ENCODE data around the gene ATP8B1. TPM values are rescaled to one million over a fixed set of nuclear protein-coding genes. Genes with fewer than 3 reads are reported as not detected.

ATP8B1 gene
- total and polyA plus RNA-seq, 10 donors: 1.0 to 22.0 (median 12.7) TPM

DNA sequence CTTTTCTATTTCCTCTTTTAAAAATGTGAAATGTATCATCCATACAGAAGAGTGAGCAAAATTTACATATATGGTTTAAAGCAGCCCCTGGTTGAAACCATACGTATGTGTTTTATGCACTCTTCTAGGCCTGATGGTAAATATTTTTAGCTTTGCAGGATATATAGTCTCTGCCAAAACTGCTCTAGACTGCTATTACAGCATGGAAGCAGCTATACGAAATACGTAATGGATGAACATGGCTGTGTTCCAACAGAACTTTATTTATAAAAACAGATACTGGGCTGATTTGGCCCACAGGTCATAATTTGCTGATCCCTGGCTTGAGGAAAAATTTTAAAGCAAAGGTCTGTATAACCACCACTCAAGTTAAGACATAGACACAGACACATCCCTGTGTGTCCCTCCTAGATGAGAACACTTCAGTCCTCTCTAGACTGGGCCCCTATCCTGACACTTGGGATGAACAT lies 42.5 kb upstream of the ATP8B1 start:
- WGBS, 5 donors: 82 to 87% (median 85%) methylated on average over 3 of the region's 3 CpGs
- no peak for DNase-seq

DNA sequence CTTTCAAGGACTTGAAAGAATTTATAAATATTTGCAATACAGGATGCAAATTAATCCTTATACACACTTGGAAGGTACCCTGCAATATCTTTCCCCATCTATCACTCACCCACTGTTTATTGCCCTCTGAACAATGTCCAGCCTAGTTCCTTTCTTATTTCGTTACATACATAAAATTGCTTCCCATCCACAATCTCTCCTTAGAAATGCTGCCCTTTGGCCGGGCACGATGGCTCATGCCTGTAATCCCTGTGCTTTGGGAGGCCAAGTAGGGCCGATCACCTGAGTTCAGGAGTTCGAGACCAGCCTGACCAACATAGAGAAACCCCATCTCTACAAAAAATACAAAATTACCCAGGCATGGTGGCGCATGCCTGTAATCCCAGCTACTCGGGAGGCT lies 41.2 kb upstream of the ATP8B1 start:
- TF ChIP-seq, protein P1, sequence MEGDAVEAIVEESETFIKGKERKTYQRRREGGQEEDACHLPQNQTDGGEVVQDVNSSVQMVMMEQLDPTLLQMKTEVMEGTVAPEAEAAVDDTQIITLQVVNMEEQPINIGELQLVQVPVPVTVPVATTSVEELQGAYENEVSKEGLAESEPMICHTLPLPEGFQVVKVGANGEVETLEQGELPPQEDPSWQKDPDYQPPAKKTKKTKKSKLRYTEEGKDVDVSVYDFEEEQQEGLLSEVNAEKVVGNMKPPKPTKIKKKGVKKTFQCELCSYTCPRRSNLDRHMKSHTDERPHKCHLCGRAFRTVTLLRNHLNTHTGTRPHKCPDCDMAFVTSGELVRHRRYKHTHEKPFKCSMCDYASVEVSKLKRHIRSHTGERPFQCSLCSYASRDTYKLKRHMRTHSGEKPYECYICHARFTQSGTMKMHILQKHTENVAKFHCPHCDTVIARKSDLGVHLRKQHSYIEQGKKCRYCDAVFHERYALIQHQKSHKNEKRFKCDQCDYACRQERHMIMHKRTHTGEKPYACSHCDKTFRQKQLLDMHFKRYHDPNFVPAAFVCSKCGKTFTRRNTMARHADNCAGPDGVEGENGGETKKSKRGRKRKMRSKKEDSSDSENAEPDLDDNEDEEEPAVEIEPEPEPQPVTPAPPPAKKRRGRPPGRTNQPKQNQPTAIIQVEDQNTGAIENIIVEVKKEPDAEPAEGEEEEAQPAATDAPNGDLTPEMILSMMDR (IDR thresholded peaks at IDR 0.05 in 8 of 11, conservative IDR thresholded peaks at IDR 0.05 in 3 of 11): no peak
- TF ChIP-seq POLR2A (IDR thresholded peaks at IDR 0.05) (no peak), POLR2AphosphoS5 (IDR thresholded peaks at IDR 0.05) (no peak)
- Histone ChIP-seq H3K27me3 (replicated peaks in 1 of 7) (no peaks in the 10 kb centered on the region), H3K27ac (no peak overlapping the region), H3K9me3 (no peaks in the 10 kb centered on the region), H3K36me3 (no peaks in the 10 kb centered on the region), H3K4me1 (peaks cover 0 to 3% (median 0%) of the 10 kb centered on the region in 6 donors), H3K4me3 (no peak overlapping the region)
- intact Hi-C loops (cut with DNase I; ENCODE audit: low total_unique reads): no loop called here
- DNase-seq: no peak
- 90 to 97% (median 93%) methylated on average over 7 of the region's 7 CpGs for WGBS, 5 donors

More for the DNA sequence above, 42.5 kb upstream of the ATP8B1 start:
- no peaks in the 10 kb centered on the region for H3K27me3 ChIP-seq (replicated peaks in 1 of 7)
- TF ChIP-seq, protein P1 (IDR thresholded peaks at IDR 0.05 in 8 of 11, conservative IDR thresholded peaks at IDR 0.05 in 3 of 11): no peak
- TF ChIP-seq POLR2A (IDR thresholded peaks at IDR 0.05) (no peak), POLR2AphosphoS5 (IDR thresholded peaks at IDR 0.05) (no peak)
- intact Hi-C loops (cut with DNase I; ENCODE audit: low total_unique reads): no loop called here
- no peaks in the 10 kb centered on the region for H3K36me3 ChIP-seq
- no peak overlapping the region for H3K4me3 ChIP-seq
- H3K4me1 ChIP-seq: peaks cover 0 to 3% (median 0%) of the 10 kb centered on the region in 6 donors
- no peak overlapping the region for H3K27ac ChIP-seq
- peaks cover 0 to 5% (median 0%) of the 10 kb centered on the region in 8 donors for H3K9me3 ChIP-seq

DNA sequence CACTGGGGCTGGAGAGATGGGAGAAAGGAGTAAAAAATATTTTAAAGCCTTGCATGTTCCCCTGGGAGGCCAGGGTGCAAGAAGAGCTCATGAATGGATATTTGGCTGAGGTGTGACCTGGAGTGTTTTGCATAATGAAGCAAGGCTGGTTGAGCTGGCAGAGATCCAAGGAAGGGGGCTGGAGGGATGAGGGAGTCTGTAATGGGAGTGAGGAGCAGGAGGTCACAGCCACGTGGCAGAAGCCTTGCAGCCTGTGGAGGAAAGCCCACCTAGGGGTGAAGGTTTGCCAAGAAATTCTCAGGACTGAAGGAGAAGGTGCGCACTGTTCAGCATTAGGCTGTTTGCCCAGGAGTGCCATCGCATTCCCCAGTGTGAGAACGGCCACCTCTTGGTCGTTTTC lies 40.3 kb upstream of the ATP8B1 start:
- no peak overlapping the region for H3K4me3 ChIP-seq
- H3K36me3 ChIP-seq: no peaks in the 10 kb centered on the region
- H3K27ac ChIP-seq: no peak overlapping the region
- 78 to 90% (median 87%) methylated on average over 4 to 5 of the region's 5 CpGs for WGBS, 5 donors
- intact Hi-C loops (cut with DNase I; ENCODE audit: low total_unique reads): no loop called here
- no peak for DNase-seq
- H3K9me3 ChIP-seq: no peaks in the 10 kb centered on the region
- peaks cover 0 to 4% (median 0%) of the 10 kb centered on the region in 6 donors for H3K4me1 ChIP-seq
- TF ChIP-seq, protein P1 (IDR thresholded peaks at IDR 0.05 in 8 of 11, conservative IDR thresholded peaks at IDR 0.05 in 3 of 11): no peak
- TF ChIP-seq POLR2A (IDR thresholded peaks at IDR 0.05) (no peak), POLR2AphosphoS5 (IDR thresholded peaks at IDR 0.05) (no peak)
- H3K27me3 ChIP-seq (replicated peaks in 1 of 7): no peaks in the 10 kb centered on the region

DNA sequence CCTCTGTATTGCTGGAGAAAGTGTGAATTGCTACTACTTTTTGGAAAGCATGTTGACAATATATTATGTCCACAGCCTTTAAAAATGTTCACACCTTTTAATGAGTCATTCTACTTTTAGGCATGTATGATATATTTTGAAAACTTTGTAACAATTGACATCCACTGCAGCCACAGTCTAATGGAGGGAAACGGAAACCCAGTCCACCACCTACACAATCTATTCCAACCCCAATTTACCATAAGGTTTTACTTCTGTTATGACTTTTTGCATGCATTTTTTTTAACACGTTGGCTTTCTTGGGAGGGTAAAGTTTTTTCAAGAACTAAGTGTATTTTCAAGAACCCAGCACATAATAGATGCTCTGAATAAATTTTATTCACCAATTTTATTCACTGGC lies 38.5 kb upstream of the ATP8B1 start:
- TF ChIP-seq POLR2AphosphoS5 (IDR thresholded peaks at IDR 0.05): no peak
- TF ChIP-seq, protein P1 (IDR thresholded peaks at IDR 0.05 in 8 of 11, conservative IDR thresholded peaks at IDR 0.05 in 3 of 11): no peak
- TF ChIP-seq POLR2A (IDR thresholded peaks at IDR 0.05): no peak
- Histone ChIP-seq H3K4me1 (peaks cover 0 to 10% (median 0%) of the 10 kb centered on the region in 6 donors), H3K9me3 (no peaks in the 10 kb centered on the region), H3K36me3 (no peaks in the 10 kb centered on the region), H3K27me3 (replicated peaks in 1 of 7) (no peaks in the 10 kb centered on the region), H3K4me3 (no peak overlapping the region), H3K27ac (no peak overlapping the region)
- WGBS, 5 donors: 51 to 66% (median 64%) methylated on average over 2 of the region's 2 CpGs
- DNase-seq: no peak
- intact Hi-C loops (cut with DNase I; ENCODE audit: low total_unique reads): no loop called here

Measured in spleen (tissue), 11 donors.